HEK293 (cell line): ENCODE results near the gene PEX6.

Experiments
- CTCF ChIA-PET: fragments of 350-600 bp; formaldehyde crosslinking; extraction: SDS; loops from one replicate; lab custom pipeline; 2021; ENCODE audit warnings: antibody characterized with exemption; lab: Yijun Ruan, JAX
- POLR2A ChIA-PET: fragments of 300-600 bp; formaldehyde crosslinking; extraction: SDS; loops from one replicate; lab custom pipeline; 2020; ENCODE audit warnings: antibody characterized with exemption, inconsistent platforms; lab: Yijun Ruan, JAX
- H3K27ac ChIP-seq: fragments of 200-500 bp; sonication (Bioruptor generic); 2 replicates; pipeline ENCODE4 v1.5.1; 2014; ENCODE audit warnings: low read depth, low read length, control low read depth, inconsistent platforms; ENCODE audit errors: extremely low read depth
- H3K36me3 ChIP-seq, 2 experiments: fragments of 200-500 bp in 1 of 2; sonication (Bioruptor generic) in 1 of 2; 1 replicate in 1 of 2; 2 replicates in 1 of 2; pipeline ENCODE4 v1.5.1; 2014 to 2017; ENCODE audit warnings: inconsistent platforms in 2 of 2, low read length in 2 of 2; ENCODE audit not compliant: control insufficient read depth in 2 of 2, insufficient read depth in 1 of 2
- H3K4me1 ChIP-seq: fragments of 200-500 bp; sonication (Bioruptor generic); 2 replicates; pipeline ENCODE4 v1.5.1; 2014; ENCODE audit warnings: mild to moderate bottlenecking, low read length, inconsistent platforms; ENCODE audit not compliant: control insufficient read depth, insufficient read depth
- H3K4me3 ChIP-seq: 2 replicates; pipeline ENCODE4 v1.5.1; 2011; ENCODE audit warnings: low read depth, mild to moderate bottlenecking, control low read depth, low read length, moderate library complexity
- H3K9me3 ChIP-seq: fragments of 200-500 bp; sonication (Bioruptor generic); 2 replicates; pipeline ENCODE4 v1.5.1; 2014; ENCODE audit warnings: low read depth, low read length, inconsistent platforms; ENCODE audit not compliant: control insufficient read depth, insufficient read depth
- BCL11B ChIP-seq: fragments of 450-650 bp; formaldehyde crosslinking; IDR thresholded peaks from 2 replicates; pipeline ENCODE4 v1.5.1; 2016; ENCODE audit warnings: low read depth, missing biosample characterization, missing genetic modification characterization
- HOXD13 ChIP-seq: sonication (generic); formaldehyde crosslinking; IDR thresholded peaks from 2 replicates; pipeline ENCODE4 v1.8.0; 2022; ENCODE audit warnings: missing genetic modification reagents, borderline replicate concordance
- KLF7 ChIP-seq: fragments of 450-650 bp; formaldehyde crosslinking; IDR thresholded peaks from 2 replicates; pipeline ENCODE4 v1.5.1; 2016; ENCODE audit warnings: missing biosample characterization, missing genetic modification characterization, borderline replicate concordance
- PRDM1 ChIP-seq: fragments of 450-650 bp; formaldehyde crosslinking; IDR thresholded peaks from 2 replicates; pipeline ENCODE4; 2016; ENCODE audit warnings: missing biosample characterization, missing genetic modification characterization
- SCRT2 ChIP-seq: fragments of 450-650 bp; formaldehyde crosslinking; IDR thresholded peaks from 2 replicates; pipeline ENCODE4 v1.5.1; 2016; ENCODE audit warnings: missing biosample characterization, missing genetic modification characterization
- WT1 ChIP-seq: fragments of 450-650 bp; formaldehyde crosslinking; IDR thresholded peaks from 2 replicates; pipeline ENCODE4 v1.5.1; 2016; ENCODE audit warnings: missing biosample characterization, missing genetic modification characterization
- ZBTB48 ChIP-seq: fragments of 450-650 bp; formaldehyde crosslinking; IDR thresholded peaks from 2 replicates; pipeline ENCODE4 v1.5.1; 2016; ENCODE audit warnings: missing biosample characterization, missing genetic modification characterization
- ZNF341 ChIP-seq: fragments of 450-650 bp; formaldehyde crosslinking; IDR thresholded peaks from 2 replicates; pipeline ENCODE4; 2016; ENCODE audit warnings: low read depth, missing biosample characterization, missing genetic modification characterization
- ZNF433 ChIP-seq: fragments of 450-650 bp; formaldehyde crosslinking; IDR thresholded peaks from 2 replicates; pipeline ENCODE4 v1.5.1; 2016; ENCODE audit warnings: missing biosample characterization, missing genetic modification characterization, low read depth
- ZNF510 ChIP-seq: fragments of 450-650 bp; formaldehyde crosslinking; IDR thresholded peaks from 2 replicates; pipeline ENCODE4 v1.5.1; 2018; ENCODE audit warnings: mild to moderate bottlenecking, missing genetic modification characterization, missing biosample characterization; ENCODE audit not compliant: insufficient replicate concordance
- ZNF585B ChIP-seq: fragments of 450-650 bp; formaldehyde crosslinking; IDR thresholded peaks from 2 replicates; pipeline ENCODE4 v1.5.1; 2016; ENCODE audit warnings: missing biosample characterization, missing genetic modification characterization
- ZSCAN30 ChIP-seq: fragments of 450-650 bp; IDR thresholded peaks from 2 replicates; pipeline ENCODE4 v1.5.1; 2018; ENCODE audit warnings: missing biosample characterization, mild to moderate bottlenecking, missing genetic modification characterization, moderate library complexity
- TF ChIP-seq, protein P1 (sequence below): fragments of 450-650 bp; formaldehyde crosslinking; conservative IDR thresholded peaks from 2 replicates; pipeline ENCODE4 v1.5.1; 2016; ENCODE audit warnings: low read depth, missing biosample characterization, missing genetic modification characterization
- TF ChIP-seq, protein P2 (sequence below): fragments of 450-650 bp; formaldehyde crosslinking; IDR thresholded peaks from 2 replicates; pipeline ENCODE4 v1.5.1; 2016; ENCODE audit warnings: missing biosample characterization, missing genetic modification characterization
- TF ChIP-seq, protein P3 (sequence below): fragments of 450-650 bp; formaldehyde crosslinking; IDR thresholded peaks from 2 replicates; pipeline ENCODE4 v1.5.1; 2017; ENCODE audit warnings: missing biosample characterization, missing genetic modification characterization
- TF ChIP-seq, protein P4 (sequence below): fragments of 450-650 bp; formaldehyde crosslinking; optimal IDR thresholded peaks from 2 replicates; pipeline ENCODE3; 2016; ENCODE audit warnings: missing biosample characterization, mild to moderate bottlenecking, missing genetic modification characterization

PEX6 gene

DNA sequence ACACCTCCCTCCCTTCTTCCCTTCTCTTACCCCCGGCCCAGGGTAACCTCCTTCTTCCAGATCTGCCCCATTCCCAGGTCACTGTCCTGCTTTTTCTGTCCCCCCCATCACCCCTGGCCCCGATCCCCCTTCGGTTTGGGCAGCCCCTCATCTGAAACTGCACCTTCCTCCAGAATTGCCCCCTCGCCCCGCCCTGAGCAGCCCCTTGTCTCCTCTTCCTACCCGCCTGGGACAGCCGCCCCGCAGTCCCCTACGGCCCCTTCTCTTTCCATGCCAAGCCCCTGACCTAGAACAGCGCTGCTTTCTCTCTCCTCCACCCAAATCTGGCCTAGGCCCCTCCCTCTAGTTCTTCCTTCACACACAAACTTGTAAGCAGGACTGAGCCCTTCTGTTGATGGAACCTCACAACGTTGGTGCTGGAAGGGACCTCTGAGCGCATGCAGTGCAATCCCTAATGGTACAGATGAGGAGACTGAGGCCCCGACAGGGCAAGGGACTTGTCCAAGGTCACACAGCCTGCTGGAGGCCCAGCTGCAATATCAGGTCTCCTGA, 6.0 kb upstream of the PEX6 start:
- Histone ChIP-seq H3K4me3 (peak overlapping the region; percentile 83), H3K27ac (peak overlapping the region; percentile 53; the same call in 1 of the 2 replicates), H3K36me3 (peaks cover 0 to 35% of the 10 kb centered on the region in 2 experiments; a peak in 2 of 3 replicates), H3K9me3 (no peaks in the 10 kb centered on the region)
- CTCF ChIA-PET = interaction anchor here (0.7 to 1.5 kb wide), 5 partner anchors 11 to 1280 kb away, joined by 3 to 5 read pairs (median 3); no protein-coding TSS in a partner anchor
- TF ChIP-seq BCL11B (no peak), SCRT2 (tag by site-specific recombination) (no peak), ZNF510 (tag by site-specific recombination) (no peak), ZNF433 (tag by site-specific recombination) (no peak), ZNF341 (0 out of 2 replicates have a peak, but pooled peaks have one; percentile 27), ZBTB48 (peak; percentile 7; the same call in 1 of the 2 replicates), HOXD13 (CRISPR knock-in tag) (no peak), WT1 (tag by site-specific recombination) (no peak), ZNF585B (tag by site-specific recombination) (no peak), ZSCAN30 (0 out of 2 replicates have a peak, but pooled peaks have one; percentile 32), PRDM1 (tag by site-specific recombination) (no peak), KLF7 (tag by site-specific recombination) (no peak)
- TF ChIP-seq, protein P1, sequence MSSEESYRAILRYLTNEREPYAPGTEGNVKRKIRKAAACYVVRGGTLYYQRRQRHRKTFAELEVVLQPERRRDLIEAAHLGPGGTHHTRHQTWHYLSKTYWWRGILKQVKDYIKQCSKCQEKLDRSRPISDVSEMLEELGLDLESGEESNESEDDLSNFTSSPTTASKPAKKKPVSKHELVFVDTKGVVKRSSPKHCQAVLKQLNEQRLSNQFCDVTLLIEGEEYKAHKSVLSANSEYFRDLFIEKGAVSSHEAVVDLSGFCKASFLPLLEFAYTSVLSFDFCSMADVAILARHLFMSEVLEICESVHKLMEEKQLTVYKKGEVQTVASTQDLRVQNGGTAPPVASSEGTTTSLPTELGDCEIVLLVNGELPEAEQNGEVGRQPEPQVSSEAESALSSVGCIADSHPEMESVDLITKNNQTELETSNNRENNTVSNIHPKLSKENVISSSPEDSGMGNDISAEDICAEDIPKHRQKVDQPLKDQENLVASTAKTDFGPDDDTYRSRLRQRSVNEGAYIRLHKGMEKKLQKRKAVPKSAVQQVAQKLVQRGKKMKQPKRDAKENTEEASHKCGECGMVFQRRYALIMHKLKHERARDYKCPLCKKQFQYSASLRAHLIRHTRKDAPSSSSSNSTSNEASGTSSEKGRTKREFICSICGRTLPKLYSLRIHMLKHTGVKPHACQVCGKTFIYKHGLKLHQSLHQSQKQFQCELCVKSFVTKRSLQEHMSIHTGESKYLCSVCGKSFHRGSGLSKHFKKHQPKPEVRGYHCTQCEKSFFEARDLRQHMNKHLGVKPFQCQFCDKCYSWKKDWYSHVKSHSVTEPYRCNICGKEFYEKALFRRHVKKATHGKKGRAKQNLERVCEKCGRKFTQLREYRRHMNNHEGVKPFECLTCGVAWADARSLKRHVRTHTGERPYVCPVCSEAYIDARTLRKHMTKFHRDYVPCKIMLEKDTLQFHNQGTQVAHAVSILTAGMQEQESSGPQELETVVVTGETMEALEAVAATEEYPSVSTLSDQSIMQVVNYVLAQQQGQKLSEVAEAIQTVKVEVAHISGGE = no peak
- TF ChIP-seq, protein P2, sequence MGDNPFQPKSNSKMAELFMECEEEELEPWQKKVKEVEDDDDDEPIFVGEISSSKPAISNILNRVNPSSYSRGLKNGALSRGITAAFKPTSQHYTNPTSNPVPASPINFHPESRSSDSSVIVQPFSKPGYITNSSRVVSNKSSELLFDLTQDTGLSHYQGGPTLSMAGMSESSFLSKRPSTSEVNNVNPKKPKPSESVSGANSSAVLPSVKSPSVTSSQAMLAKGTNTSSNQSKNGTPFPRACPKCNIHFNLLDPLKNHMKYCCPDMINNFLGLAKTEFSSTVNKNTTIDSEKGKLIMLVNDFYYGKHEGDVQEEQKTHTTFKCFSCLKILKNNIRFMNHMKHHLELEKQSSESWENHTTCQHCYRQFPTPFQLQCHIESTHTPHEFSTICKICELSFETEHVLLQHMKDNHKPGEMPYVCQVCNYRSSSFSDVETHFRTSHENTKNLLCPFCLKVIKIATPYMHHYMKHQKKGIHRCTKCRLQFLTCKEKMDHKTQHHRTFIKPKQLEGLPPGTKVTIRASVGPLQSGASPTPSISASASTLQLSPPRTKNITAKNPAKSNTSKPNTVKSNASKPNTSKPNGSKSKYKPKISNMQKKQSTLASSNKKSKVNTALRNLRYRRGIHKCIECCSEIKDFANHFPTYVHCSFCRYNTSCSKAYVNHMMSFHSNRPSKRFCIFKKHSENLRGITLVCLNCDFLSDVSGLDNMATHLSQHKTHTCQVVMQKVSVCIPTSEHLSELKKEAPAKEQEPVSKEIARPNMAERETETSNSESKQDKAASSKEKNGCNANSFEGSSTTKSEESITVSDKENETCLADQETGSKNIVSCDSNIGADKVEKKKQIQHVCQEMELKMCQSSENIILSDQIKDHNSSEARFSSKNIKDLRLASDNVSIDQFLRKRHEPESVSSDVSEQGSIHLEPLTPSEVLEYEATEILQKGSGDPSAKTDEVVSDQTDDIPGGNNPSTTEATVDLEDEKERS (tag by site-specific recombination) = no peak
- TF ChIP-seq, protein P3, sequence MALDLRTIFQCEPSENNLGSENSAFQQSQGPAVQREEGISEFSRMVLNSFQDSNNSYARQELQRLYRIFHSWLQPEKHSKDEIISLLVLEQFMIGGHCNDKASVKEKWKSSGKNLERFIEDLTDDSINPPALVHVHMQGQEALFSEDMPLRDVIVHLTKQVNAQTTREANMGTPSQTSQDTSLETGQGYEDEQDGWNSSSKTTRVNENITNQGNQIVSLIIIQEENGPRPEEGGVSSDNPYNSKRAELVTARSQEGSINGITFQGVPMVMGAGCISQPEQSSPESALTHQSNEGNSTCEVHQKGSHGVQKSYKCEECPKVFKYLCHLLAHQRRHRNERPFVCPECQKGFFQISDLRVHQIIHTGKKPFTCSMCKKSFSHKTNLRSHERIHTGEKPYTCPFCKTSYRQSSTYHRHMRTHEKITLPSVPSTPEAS (tag by site-specific recombination) = no peak
- TF ChIP-seq, protein P4, sequence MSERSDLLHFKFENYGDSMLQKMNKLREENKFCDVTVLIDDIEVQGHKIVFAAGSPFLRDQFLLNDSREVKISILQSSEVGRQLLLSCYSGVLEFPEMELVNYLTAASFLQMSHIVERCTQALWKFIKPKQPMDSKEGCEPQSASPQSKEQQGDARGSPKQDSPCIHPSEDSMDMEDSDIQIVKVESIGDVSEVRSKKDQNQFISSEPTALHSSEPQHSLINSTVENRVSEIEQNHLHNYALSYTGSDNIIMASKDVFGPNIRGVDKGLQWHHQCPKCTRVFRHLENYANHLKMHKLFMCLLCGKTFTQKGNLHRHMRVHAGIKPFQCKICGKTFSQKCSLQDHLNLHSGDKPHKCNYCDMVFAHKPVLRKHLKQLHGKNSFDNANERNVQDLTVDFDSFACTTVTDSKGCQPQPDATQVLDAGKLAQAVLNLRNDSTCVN (tag by site-specific recombination) = no peak
- TF ChIP-seq, all 188 proteins: peak for 3
- POLR2A ChIA-PET = interaction anchor here (0.7 to 2.0 kb wide), 18 partner anchors 10 to 197 kb away, joined by 3 to 56 read pairs (median 11); partner anchors contain the start of genes CNPY3, CUL7, CUL9 and GNMT
- no peaks in the 10 kb centered on the region for H3K4me1 ChIP-seq
